HEK293T (cell line): ENCODE data around the gene MCF2L.
"Not testable (repeated sequence)": the region's sequence is repeated elsewhere in the genome, so short reads cannot be mapped to it uniquely, and the experiment has no call there.

Experiments
- CTCF ChIA-PET: fragments of 350-600 bp; formaldehyde crosslinking; extraction: SDS; loops from one replicate; lab custom pipeline; 2021; ENCODE audit warnings: antibody characterized with exemption, inconsistent platforms; lab: Yijun Ruan, JAX
- POLR2A ChIA-PET: fragments of 350-600 bp; formaldehyde crosslinking; extraction: SDS; loops from one replicate; lab custom pipeline; 2020; ENCODE audit warnings: antibody characterized with exemption, inconsistent platforms; lab: Yijun Ruan, JAX
- DNase-seq: peaks from one replicate; pipeline ENCODE4 v3.0.0; 2012; ENCODE audit warnings: mixed read lengths; ENCODE audit errors: extremely low spot score
- ARNT ChIP-seq: fragments of 450-650 bp; IDR thresholded peaks from 2 replicates; pipeline ENCODE4 v1.6.1; 2017; ENCODE audit warnings: mild to moderate bottlenecking
- BHLHE40 ChIP-seq: fragments of 450-650 bp; IDR thresholded peaks from 2 replicates; pipeline ENCODE4 v1.6.1; 2016; ENCODE audit warnings: mild to moderate bottlenecking, moderate library complexity, borderline replicate concordance
- CTBP1 ChIP-seq: fragments of 450-650 bp; IDR thresholded peaks from 2 replicates; pipeline ENCODE4 v1.6.1; 2016; ENCODE audit warnings: borderline replicate concordance
- ELF4 ChIP-seq: fragments of 450-650 bp; IDR thresholded peaks from 2 replicates; pipeline ENCODE4 v1.6.1; 2017; ENCODE audit warnings: antibody characterized with exemption
- FOXA1 ChIP-seq: fragments of 450-650 bp; IDR thresholded peaks from 2 replicates; pipeline ENCODE4 v1.6.1; 2016; ENCODE audit warnings: mild to moderate bottlenecking
- FOXK2 ChIP-seq: fragments of 450-650 bp; IDR thresholded peaks from 2 replicates; pipeline ENCODE4 v1.6.1; 2016; ENCODE audit warnings: mild to moderate bottlenecking
- FOXM1 ChIP-seq: fragments of 450-650 bp; IDR thresholded peaks from 2 replicates; pipeline ENCODE4 v1.6.1; 2017; ENCODE audit warnings: mild to moderate bottlenecking, borderline replicate concordance
- HDGF ChIP-seq: fragments of 450-650 bp; IDR thresholded peaks from 2 replicates; pipeline ENCODE4 v1.6.1; 2017; ENCODE audit warnings: antibody characterized with exemption, borderline replicate concordance
- L3MBTL2 ChIP-seq: fragments of 450-650 bp; conservative IDR thresholded peaks from 2 replicates; pipeline ENCODE4 v1.6.1; 2016; ENCODE audit warnings: mild to moderate bottlenecking
- LEF1 ChIP-seq: fragments of 450-650 bp; IDR thresholded peaks from 2 replicates; pipeline ENCODE4 v1.6.1; 2017; ENCODE audit warnings: mild to moderate bottlenecking, borderline replicate concordance
- NFRKB ChIP-seq: fragments of 450-650 bp; IDR thresholded peaks from 2 replicates; pipeline ENCODE4 v1.6.1; 2016; ENCODE audit warnings: mild to moderate bottlenecking, moderate library complexity
- PKNOX1 ChIP-seq: fragments of 450-650 bp; IDR thresholded peaks from 2 replicates; pipeline ENCODE4 v1.6.1; 2016
- SP1 ChIP-seq: fragments of 450-650 bp; IDR thresholded peaks from 2 replicates; pipeline ENCODE4 v1.6.1; 2017
- SUZ12 ChIP-seq: fragments of 450-650 bp; IDR thresholded peaks from 2 replicates; pipeline ENCODE4 v1.6.1; 2016; ENCODE audit warnings: mild to moderate bottlenecking
- TARDBP ChIP-seq: fragments of 450-650 bp; IDR thresholded peaks from 2 replicates; pipeline ENCODE4 v1.6.1; 2016
- ZNF384 ChIP-seq: fragments of 450-650 bp; IDR thresholded peaks from 2 replicates; pipeline ENCODE4 v1.6.1; 2016

Gene MCF2L

DNA sequence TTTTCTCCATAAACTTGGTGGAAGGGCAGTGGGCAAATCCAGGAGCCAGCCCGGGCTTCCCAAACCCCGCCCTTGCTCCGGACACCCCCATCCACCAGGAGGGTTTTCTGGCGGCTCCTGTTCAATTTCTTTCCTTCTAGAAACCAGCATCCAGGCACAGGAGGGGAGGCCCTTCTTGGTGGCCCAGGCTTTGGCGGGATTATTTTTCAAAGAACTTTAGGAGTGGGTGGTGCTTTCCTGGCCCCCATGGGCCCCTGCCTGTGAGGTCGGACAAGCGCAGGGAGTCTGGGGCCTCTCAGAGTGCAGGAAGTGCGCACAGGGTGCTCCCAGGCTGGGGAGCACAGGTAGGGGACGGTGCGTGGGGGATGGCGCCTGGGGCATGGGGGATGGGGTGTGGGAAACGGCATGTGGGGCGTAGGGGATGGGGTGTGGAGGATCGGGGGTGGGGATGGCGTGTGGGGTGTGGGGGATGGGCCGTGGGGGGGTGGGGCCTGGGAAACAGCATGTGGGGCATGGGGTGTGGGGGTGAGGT lies 137.0 kb downstream of the MCF2L start:
- ChIA-PET POLR2A (no interaction called here), CTCF (no interaction called here)
- DNase-seq = no peak
- no peak for TF ChIP-seq ARNT

GRCh38 chr13:113106711-113107351 lies 137.8 kb downstream of the MCF2L start:
- ChIA-PET POLR2A (no interaction called here), CTCF (no interaction called here)
- TF ChIP-seq TARDBP (no peak), L3MBTL2 (no peak), ELF4 (no peak), CTBP1 (no peak), SUZ12 (no peak), LEF1 (no peak), FOXM1 (no peak), FOXK2 (no peak), ZNF384 (no peak), BHLHE40 (no peak), NFRKB (no peak), PKNOX1 (no peak), HDGF (no peak), ARNT (no peak), FOXA1 (no peak)
- DNase-seq = no peak

GRCh38 chr13:113108521-113108920 lies 139.5 kb downstream of the MCF2L start:
- CTCF ChIA-PET, POLR2A ChIA-PET, DNase-seq: not testable (repeated sequence)

DNA sequence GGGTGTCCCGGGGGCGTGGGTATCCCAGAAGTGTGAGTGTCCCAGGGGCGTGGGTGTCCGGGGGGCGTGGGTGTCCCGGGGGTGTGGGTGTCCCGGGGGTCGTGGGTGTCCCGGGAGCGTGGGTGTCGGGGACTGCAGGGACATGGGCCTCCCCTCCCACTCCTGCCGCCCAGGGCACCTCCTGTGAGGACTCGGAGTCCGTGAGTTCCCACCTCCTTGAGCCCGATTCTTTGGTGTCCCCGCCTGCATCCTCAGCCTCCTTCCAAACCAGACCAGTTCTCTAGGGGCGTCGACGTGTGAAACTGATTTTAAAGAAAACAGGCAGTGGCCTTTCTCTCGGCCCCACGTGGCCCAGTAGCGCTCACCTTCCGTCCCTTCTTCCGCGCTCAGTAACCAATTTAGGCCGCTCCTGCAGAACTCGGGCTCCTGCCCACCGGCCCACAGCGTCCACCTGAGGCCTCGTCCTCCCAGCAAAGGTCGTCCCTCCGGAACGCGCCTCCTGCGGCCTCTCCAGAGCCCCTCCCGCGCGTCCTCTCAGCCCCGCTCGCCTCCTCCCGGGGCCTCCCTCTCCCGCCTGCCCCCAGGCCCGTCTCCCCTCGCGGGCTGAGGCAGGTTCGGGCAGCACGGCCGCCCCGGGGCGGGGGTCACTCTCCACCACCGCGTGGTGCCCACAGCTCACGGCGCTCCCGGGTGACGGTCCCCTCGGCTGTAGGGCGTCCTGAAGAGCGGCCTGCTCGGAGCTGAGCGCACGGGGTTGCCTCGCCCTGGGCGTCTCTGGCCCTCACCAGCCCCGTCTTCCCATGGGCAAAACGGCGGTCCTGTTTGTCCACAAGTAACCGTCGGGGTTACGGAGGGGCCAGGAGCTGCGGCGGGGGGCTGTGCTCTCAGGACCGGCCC lies 140.4 kb downstream of the MCF2L start:
- ChIA-PET POLR2A (no interaction called here), CTCF (no interaction called here)
- TF ChIP-seq FOXK2 (no peak), L3MBTL2 (no peak), SP1 (no peak), ELF4 (no peak), NFRKB (no peak), ZNF384 (no peak), CTBP1 (no peak), BHLHE40 (no peak), LEF1 (no peak), TARDBP (no peak), FOXM1 (no peak), SUZ12 (no peak), PKNOX1 (no peak), HDGF (no peak), ARNT (no peak), FOXA1 (no peak)
- no peak for DNase-seq

DNA sequence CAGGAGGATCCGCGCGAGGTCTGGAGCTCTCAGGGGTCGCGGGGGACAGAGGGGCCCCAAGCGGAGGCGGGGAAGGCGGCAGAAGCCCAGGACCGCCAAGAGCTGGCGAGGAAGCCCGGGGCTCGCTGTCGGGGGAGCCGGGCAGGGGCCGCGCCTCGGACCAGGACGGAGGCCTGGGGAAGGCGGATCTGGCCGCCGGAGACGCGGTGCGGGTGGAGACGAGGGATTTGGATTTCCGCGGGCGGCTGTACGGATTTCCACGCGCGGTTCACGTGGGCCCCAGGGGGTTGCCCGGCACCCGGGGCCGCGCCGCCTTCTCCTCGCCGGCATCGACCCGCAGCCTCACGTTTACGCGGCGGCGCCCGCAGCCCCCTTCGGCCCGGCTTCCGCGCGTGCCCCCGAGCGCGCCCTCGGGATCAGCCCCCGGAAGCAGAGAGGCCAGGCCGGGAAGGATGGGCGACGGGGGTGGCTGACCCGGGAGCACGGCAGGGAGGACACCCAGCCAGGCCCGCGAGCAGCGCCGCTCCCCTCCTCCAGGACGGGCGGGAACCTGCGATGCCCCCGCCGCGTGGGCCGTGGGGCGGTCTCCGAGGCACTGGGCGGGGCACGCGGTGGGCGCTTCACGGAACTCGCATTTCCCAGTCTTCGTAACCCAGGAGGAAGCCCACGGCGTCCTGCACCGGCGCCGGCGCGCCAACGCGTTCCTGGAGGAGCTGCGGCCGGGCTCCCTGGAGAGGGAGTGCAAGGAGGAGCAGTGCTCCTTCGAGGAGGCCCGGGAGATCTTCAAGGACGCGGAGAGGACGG lies 141.2 kb downstream of the MCF2L start:
- CTCF ChIA-PET = no interaction called here

DNA sequence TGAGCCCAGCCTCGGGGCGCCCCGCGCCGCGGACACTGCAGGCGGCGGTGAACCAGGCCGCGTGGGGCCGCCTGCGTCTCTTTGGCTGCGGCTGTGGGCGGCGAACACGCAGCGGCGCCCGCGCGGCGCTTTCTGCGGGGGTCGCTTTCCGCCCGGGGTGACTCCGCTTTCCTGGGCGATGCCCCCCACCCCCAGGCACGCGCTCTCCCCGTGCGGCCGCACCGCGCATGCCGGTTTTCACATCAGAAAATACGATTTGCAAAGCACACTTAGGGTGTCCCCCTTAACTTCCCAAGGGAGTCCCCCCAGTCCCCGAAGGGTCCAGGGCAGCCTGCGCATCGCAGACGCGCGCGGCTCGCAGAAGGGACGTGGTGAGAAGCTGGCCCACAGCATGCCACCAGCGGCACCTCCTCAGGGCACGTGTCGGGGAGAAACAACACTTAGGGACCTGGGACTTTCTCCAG lies 141.9 kb downstream of the MCF2L start:
- ChIA-PET CTCF (no interaction called here), POLR2A (no interaction called here)
- TF ChIP-seq ELF4 (no peak), ZNF384 (no peak), FOXK2 (no peak), LEF1 (no peak), L3MBTL2 (no peak), FOXA1 (no peak), FOXM1 (no peak), CTBP1 (no peak), HDGF (no peak), ARNT (no peak), PKNOX1 (no peak), BHLHE40 (no peak), TARDBP (no peak), SUZ12 (no peak), NFRKB (no peak), SP1 (no peak)
- no peak for DNase-seq

More for the DNA sequence above, 141.2 kb downstream of the MCF2L start:
- DNase-seq = no peak
- POLR2A ChIA-PET = no interaction called here
- TF ChIP-seq SUZ12 = no peak

GRCh38 chr13:113111821-113112220 lies 142.8 kb downstream of the MCF2L start:
- POLR2A ChIA-PET, DNase-seq, CTCF ChIA-PET: not testable (repeated sequence)

- DNase-seq, POLR2A ChIA-PET, CTCF ChIA-PET: not testable (repeated sequence)
Observed at GRCh38 chr13:113112475-113112874, 143.5 kb downstream of the MCF2L start.
